GM18873 (cell line): ENCODE measurements around the gene SLC10A3.

Experiments
- ATAC-seq: cut with Tn5 transposase; IDR thresholded peaks from one replicate; pipeline ENCODE4 v1.9.1; 2021; ENCODE audit warnings: mild to moderate bottlenecking, moderate library complexity, moderate number of reproducible peaks; ENCODE audit not compliant: unreplicated experiment, low FRiP score

Gene SLC10A3

GRCh38 chrX:154467556-154467955 lies 22.9 kb downstream of the SLC10A3 start:
- ATAC-seq: no peak

GRCh38 chrX:154466907-154467306 lies 23.5 kb downstream of the SLC10A3 start:
- no peak for ATAC-seq

GRCh38 chrX:154466036-154466435 lies 24.4 kb downstream of the SLC10A3 start:
- ATAC-seq: no peak

- no peak for ATAC-seq
Measured at GRCh38 chrX:154465601-154466000, 24.8 kb downstream of the SLC10A3 start.

- ATAC-seq: no peak
Measured at GRCh38 chrX:154464806-154465365, 25.5 kb downstream of the SLC10A3 start.

GRCh38 chrX:154463611-154464220 lies 26.7 kb downstream of the SLC10A3 start:
- ATAC-seq: no peak

- ATAC-seq: no peak
Measured at GRCh38 chrX:154462396-154462795, 28.0 kb downstream of the SLC10A3 start.

GRCh38 chrX:154460326-154460725 lies 30.1 kb downstream of the SLC10A3 start:
- ATAC-seq: no peak

- no peak for ATAC-seq
Measured at GRCh38 chrX:154459832-154460231, 30.6 kb downstream of the SLC10A3 start.

GRCh38 chrX:154458954-154459778 lies 31.3 kb downstream of the SLC10A3 start:
- ATAC-seq: no peak

- no peak for ATAC-seq
Measured at GRCh38 chrX:154458116-154458953, 32.1 kb downstream of the SLC10A3 start, which contains the start of gene PLXNA3. PLXNA3 (plus strand) TSS chrX:154458281; CDS start chrX:154460184, 1,903 bp downstream.

GRCh38 chrX:154457491-154458115 lies 32.8 kb downstream of the SLC10A3 start:
- ATAC-seq: no peak

GRCh38 chrX:154452823-154453222 lies 37.6 kb downstream of the SLC10A3 start:
- no peak for ATAC-seq

- ATAC-seq: no peak
Measured at GRCh38 chrX:154450312-154450711, 40.1 kb downstream of the SLC10A3 start.

- ATAC-seq: no peak
Measured at GRCh38 chrX:154449618-154450017, 40.8 kb downstream of the SLC10A3 start.

- no peak for ATAC-seq
Measured at GRCh38 chrX:154448484-154448883, 41.9 kb downstream of the SLC10A3 start.

GRCh38 chrX:154446430-154446829 lies 44.0 kb downstream of the SLC10A3 start:
- ATAC-seq: no peak

- ATAC-seq: no peak
Measured at GRCh38 chrX:154445776-154446175, 44.7 kb downstream of the SLC10A3 start.

- ATAC-seq: no peak
Measured at GRCh38 chrX:154444755-154445246, 45.6 kb downstream of the SLC10A3 start.
